ENCODE measurements around the gene DDIT3.

- TF ChIP-seq CTCF (IDR thresholded peaks at IDR 0.05): no peak
- TF ChIP-seq ZFX (IDR thresholded peaks at IDR 0.05; ENCODE audit: borderline replicate concordance): no peak
These were observed 31.5 kb upstream of the DDIT3 start for GRCh38 chr12:57551637-57552305.

Measured in 22Rv1 (cell line).